HG03469 (cell line): ENCODE measurements around the gene COL19A1.
A peak's percentile ranks its signal among the peaks of the same experiment; 100 is the strongest.
"Not testable (repeated sequence)": the region's sequence is repeated elsewhere in the genome, so short reads cannot be mapped to it uniquely, and the experiment has no call there.

Source experiments
- ATAC-seq: cut with Tn5 transposase; IDR thresholded peaks from one replicate; pipeline ENCODE4 v1.9.1; 2021; ENCODE audit warnings: mild to moderate bottlenecking, moderate library complexity, moderate number of reproducible peaks; ENCODE audit not compliant: unreplicated experiment

COL19A1 gene

GRCh38 chr6:69953491-69953890 lies 87.1 kb downstream of the COL19A1 start:
- ATAC-seq = no peak

- ATAC-seq = no peak
Measured at GRCh38 chr6:69954733-69955132, 88.4 kb downstream of the COL19A1 start.

- ATAC-seq = no peak
Measured at GRCh38 chr6:69957985-69958559, 91.7 kb downstream of the COL19A1 start.

- ATAC-seq = no peak
Measured at GRCh38 chr6:69958978-69959377, 92.6 kb downstream of the COL19A1 start.

- ATAC-seq = not testable (repeated sequence)
Measured at GRCh38 chr6:69965974-69966373, 99.6 kb downstream of the COL19A1 start.

- ATAC-seq = no peak
Measured at GRCh38 chr6:69973138-69973537, 106.8 kb downstream of the COL19A1 start.

GRCh38 chr6:69973763-69974162 lies 107.4 kb downstream of the COL19A1 start:
- no peak for ATAC-seq

GRCh38 chr6:69974193-69974592 lies 107.8 kb downstream of the COL19A1 start:
- no peak for ATAC-seq

GRCh38 chr6:69976591-69977090 lies 110.3 kb downstream of the COL19A1 start:
- ATAC-seq = no peak

GRCh38 chr6:69980624-69981023 lies 114.3 kb downstream of the COL19A1 start:
- ATAC-seq = no peak

GRCh38 chr6:69984506-69984905 lies 118.2 kb downstream of the COL19A1 start:
- ATAC-seq = no peak

GRCh38 chr6:69985180-69985579 lies 118.8 kb downstream of the COL19A1 start:
- no peak for ATAC-seq

GRCh38 chr6:69987550-69987949 lies 121.2 kb downstream of the COL19A1 start:
- ATAC-seq = no peak

- ATAC-seq = peak; percentile 61
Measured at GRCh38 chr6:69988458-69989126, 122.2 kb downstream of the COL19A1 start.

- ATAC-seq = no peak
Measured at GRCh38 chr6:69994251-69994650, 127.9 kb downstream of the COL19A1 start.

GRCh38 chr6:70008189-70008588 lies 141.8 kb downstream of the COL19A1 start:
- no peak for ATAC-seq

GRCh38 chr6:70010339-70010738 lies 144.0 kb downstream of the COL19A1 start:
- ATAC-seq = not testable (repeated sequence)

- ATAC-seq = not testable (repeated sequence)
Measured at GRCh38 chr6:70023201-70023600, 156.8 kb downstream of the COL19A1 start.

- ATAC-seq = no peak
Measured at GRCh38 chr6:70028246-70028645, 161.9 kb downstream of the COL19A1 start.

- ATAC-seq = no peak
Measured at GRCh38 chr6:70028926-70029325, 162.6 kb downstream of the COL19A1 start.

GRCh38 chr6:70033781-70034180 lies 167.4 kb downstream of the COL19A1 start:
- ATAC-seq = no peak

GRCh38 chr6:70037445-70037844 lies 171.1 kb downstream of the COL19A1 start:
- no peak for ATAC-seq

GRCh38 chr6:70040766-70041165 lies 174.4 kb downstream of the COL19A1 start:
- no peak for ATAC-seq
